Endothelial cell (in vitro differentiated cells): ENCODE data around the gene FAM171A2. TPM values are rescaled to one million over a fixed set of nuclear protein-coding genes. Genes with fewer than 3 reads are reported as not detected.

Experiments used
- DNase-seq: peaks from one replicate; pipeline ENCODE4 v3.0.0; 2021; ENCODE audit warnings: low spot score
- H3K27ac Mint-ChIP-seq: one replicate; pipeline ENCODE4 v1.8.0; 2021; ENCODE audit warnings: mixed read lengths, inconsistent platforms; ENCODE audit not compliant: unreplicated experiment
- H3K27me3 Mint-ChIP-seq: one replicate; pipeline ENCODE4 v1.8.0; 2021; ENCODE audit warnings: mild to moderate bottlenecking, moderate library complexity, mixed read lengths, inconsistent platforms; ENCODE audit not compliant: unreplicated experiment
- H3K36me3 Mint-ChIP-seq: one replicate; pipeline ENCODE4 v1.8.0; 2021; ENCODE audit warnings: mild to moderate bottlenecking, low read depth, mixed read lengths, inconsistent platforms; ENCODE audit not compliant: unreplicated experiment
- H3K4me1 Mint-ChIP-seq: one replicate; pipeline ENCODE4 v1.8.0; 2021; ENCODE audit warnings: mild to moderate bottlenecking, mixed read lengths, inconsistent platforms; ENCODE audit not compliant: unreplicated experiment
- H3K4me3 Mint-ChIP-seq: one replicate; pipeline ENCODE4 v1.8.0; 2021; ENCODE audit warnings: mild to moderate bottlenecking, mixed read lengths, inconsistent platforms; ENCODE audit not compliant: unreplicated experiment
- H3K9me3 Mint-ChIP-seq: one replicate; pipeline ENCODE4 v1.8.0; 2021; ENCODE audit warnings: mixed read lengths, inconsistent platforms; ENCODE audit not compliant: unreplicated experiment
- CTCF ChIP-seq: fragments of 200-600 bp; sonication (generic); IDR thresholded peaks from one replicate; pipeline ENCODE4 v1.5.0; 2021; ENCODE audit warnings: antibody characterized with exemption; ENCODE audit not compliant: unreplicated experiment
- total RNA-seq: library from RNA; stranded (reverse); fragmentation: NEBNext Ultra II Directional; extraction: Animal tissue kit (Norgen Biotek cat#: 25700); gene quantifications from one replicate; pipeline ENCODE4 v1.2.1, GENCODE V29; 2021; ENCODE audit not compliant: unreplicated experiment

The FAM171A2 gene
- total RNA-seq, 1 donor from 2014 or later: 53.7 TPM

GRCh38 chr17:44362949-44363612 lies 572 bp downstream of the FAM171A2 start:
- no peak for DNase-seq
- no peak for TF ChIP-seq CTCF
- H3K27me3 Mint-ChIP-seq: peaks cover 19% of the 10 kb centered on the region

GRCh38 chr17:44362459-44362948 lies 1.1 kb downstream of the FAM171A2 start:
- no peak for TF ChIP-seq CTCF
- peaks cover 17% of the 10 kb centered on the region for H3K27me3 Mint-ChIP-seq
- H3K36me3 Mint-ChIP-seq: peaks cover 15% of the 10 kb centered on the region
- H3K9me3 Mint-ChIP-seq: no peaks in the 10 kb centered on the region
- peak overlapping the region; percentile 87 for H3K4me3 Mint-ChIP-seq
- H3K4me1 Mint-ChIP-seq: peaks cover 15% of the 10 kb centered on the region
- no peak overlapping the region for H3K27ac Mint-ChIP-seq
- no peak for DNase-seq

More at GRCh38 chr17:44362949-44363612, 572 bp downstream of the FAM171A2 start:
- H3K4me1 Mint-ChIP-seq: peaks cover 15% of the 10 kb centered on the region
- H3K9me3 Mint-ChIP-seq: no peaks in the 10 kb centered on the region
- peak overlapping the region; percentile 90 for H3K4me3 Mint-ChIP-seq
- no peak overlapping the region for H3K27ac Mint-ChIP-seq
- H3K36me3 Mint-ChIP-seq: peaks cover 15% of the 10 kb centered on the region

GRCh38 chr17:44361292-44362260 lies 2.1 kb downstream of the FAM171A2 start:
- H3K36me3 Mint-ChIP-seq: peaks cover 15% of the 10 kb centered on the region
- no peak for DNase-seq

DNA sequence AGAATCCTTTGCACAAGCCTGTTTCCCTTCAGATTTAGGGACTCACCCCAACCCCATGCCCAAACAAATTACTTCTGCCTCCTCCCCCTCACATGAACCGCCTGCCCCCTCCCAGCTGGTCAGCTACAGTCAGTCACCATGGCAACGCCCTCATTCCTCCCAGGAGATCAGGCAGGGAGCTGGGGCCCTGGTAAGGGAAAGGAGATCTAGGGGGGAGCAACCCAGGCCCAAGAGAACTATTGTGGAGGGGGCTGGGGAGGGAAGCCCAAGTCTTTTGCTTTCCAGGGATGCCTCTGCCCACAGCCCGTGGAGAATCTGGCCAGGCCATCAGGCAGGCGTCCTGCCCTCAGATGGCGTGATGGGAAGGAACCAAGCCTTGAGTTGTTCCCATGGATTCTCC lies 2.8 kb downstream of the FAM171A2 start:
- peaks cover 15% of the 10 kb centered on the region for H3K27me3 Mint-ChIP-seq
- DNase-seq: no peak
- no peaks in the 10 kb centered on the region for H3K9me3 Mint-ChIP-seq
- no peak overlapping the region for H3K27ac Mint-ChIP-seq
- H3K36me3 Mint-ChIP-seq: peaks cover 15% of the 10 kb centered on the region
- no peak for TF ChIP-seq CTCF
- peaks cover 15% of the 10 kb centered on the region for H3K4me1 Mint-ChIP-seq
- peak overlapping the region; percentile 68 for H3K4me3 Mint-ChIP-seq

More at GRCh38 chr17:44361292-44362260, 2.1 kb downstream of the FAM171A2 start:
- H3K27me3 Mint-ChIP-seq: peaks cover 16% of the 10 kb centered on the region
- peaks cover 15% of the 10 kb centered on the region for H3K4me1 Mint-ChIP-seq
- no peak for TF ChIP-seq CTCF
- peak overlapping the region; percentile 10 for H3K27ac Mint-ChIP-seq
- H3K9me3 Mint-ChIP-seq: no peaks in the 10 kb centered on the region
- peak overlapping the region; percentile 37 for H3K4me3 Mint-ChIP-seq
